CD4-positive, alpha-beta T cell treated with Interleukin-6 for 4 hours (primary cell): ENCODE results near the gene LRRIQ4.

Experiments
- DNase-seq: peaks from one replicate; pipeline ENCODE4 v3.0.0-alpha.2; 2020; ENCODE audit warnings: mixed read lengths

LRRIQ4 gene

DNA sequence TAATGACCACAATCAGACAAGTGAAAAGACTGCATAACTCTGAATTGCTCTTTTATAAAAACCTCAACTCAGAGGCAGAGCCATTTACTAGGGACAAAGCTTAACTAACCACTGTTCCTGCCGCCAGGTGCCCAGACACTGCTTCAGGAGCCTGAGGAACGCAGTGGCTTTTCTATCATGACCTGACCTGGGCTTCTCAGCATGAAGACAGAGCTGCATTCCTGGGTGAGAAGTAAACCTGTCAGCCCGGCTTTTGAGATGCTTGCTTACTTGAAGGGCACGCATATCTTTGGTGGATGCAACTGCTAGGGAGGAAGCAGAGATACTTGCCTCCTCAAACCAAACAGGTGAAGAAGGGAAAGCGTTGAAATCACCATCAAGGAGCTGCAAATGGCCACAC lies 49.2 kb downstream of the LRRIQ4 start:
- DNase-seq, result no peak

DNA sequence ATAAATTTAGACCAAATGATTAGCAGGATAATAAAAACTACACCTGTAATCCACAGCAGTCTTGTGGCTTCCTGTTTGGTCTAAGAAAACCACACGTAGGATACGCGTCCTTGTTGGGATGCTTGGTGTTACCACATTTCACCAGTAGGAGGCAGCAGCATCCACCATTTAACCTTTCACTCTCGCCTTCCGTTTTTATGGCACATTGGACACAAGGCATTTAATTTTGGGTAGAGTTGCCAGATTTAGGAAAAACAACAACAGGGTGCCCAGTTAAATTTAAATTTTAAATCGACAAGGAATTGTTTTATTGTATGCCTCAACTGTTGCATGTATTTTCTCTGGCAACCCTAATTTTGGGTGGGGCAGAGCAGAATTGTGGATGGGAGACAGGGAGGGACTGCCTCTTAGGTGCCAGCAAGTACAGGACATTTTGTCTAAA lies 50.8 kb downstream of the LRRIQ4 start:
- peak; percentile 75 for DNase-seq

DNA sequence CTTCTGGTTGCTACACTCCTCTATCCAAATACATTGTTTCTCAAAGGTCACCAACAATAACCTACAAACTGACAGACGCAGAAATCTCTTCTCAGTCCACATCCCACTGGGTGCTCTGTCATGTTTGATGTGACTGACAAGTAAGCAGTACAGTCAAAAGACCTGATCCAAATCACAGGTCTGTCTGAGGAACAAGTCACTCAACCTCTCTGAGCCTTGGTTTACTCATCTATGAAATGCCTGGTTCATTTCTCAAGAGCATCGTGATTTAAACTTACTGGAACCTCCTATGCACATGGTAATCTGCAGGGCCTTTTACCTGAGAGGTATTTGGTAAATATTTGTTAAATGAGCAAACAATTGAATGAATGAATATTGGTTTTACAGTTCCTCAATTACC lies 51.6 kb downstream of the LRRIQ4 start:
- no peak for DNase-seq

DNA sequence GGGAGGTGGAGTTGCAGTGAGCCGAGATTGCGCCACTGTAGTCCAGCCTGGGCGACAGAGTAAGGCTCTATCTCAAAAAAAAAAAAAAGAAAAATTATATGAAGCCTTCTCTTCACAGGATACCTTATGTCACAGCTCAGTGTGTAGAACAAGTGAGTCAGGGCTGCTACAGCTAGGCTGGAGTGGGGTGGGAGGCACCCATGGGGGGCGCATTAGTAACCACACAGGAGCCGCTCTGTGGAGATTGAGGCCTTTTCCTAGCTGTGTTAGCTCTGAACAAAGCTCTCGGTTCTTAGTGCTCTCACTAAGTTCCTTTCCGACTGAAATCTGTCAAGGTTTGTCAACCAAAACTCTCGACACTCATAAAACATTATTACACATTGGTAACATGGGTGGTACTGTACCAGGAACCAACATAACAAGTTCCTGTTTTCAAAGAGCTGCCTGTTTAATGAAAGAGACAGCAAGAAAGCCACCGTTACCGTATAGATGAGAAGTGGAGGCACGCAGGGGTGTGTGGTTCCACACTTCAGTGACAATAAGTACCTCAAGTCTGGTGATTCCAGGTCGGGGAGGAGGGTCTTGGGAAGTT lies 52.6 kb downstream of the LRRIQ4 start:
- DNase-seq, result peak; percentile 38

DNA sequence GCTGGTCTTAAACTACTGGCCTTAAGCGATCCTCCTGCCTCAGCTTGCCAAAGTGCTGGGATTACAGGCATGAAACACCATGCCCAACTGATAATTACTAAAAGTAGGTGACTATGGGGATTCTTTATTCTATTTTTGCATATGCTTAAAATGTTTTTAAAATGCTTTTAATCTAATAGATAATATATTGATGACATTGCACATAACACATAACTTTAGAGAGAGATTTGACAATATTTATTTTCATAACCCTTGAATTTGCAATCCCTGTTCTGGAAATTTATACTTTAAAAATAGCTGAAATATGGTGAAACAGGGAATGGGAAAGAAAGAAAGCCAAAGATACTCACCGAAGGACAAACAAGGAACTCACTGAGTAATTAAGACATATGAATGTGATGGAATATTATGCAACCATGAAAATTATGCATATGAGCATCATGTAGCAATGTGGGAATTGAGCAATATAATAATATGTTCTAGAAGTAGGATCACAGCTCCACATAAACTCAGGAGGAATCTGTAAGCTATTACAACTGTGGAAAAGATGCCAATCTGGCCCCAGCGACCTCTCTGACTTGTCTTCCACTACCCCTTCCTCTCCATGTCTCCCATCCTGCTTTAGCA lies 55.0 kb downstream of the LRRIQ4 start:
- no peak for DNase-seq

DNA sequence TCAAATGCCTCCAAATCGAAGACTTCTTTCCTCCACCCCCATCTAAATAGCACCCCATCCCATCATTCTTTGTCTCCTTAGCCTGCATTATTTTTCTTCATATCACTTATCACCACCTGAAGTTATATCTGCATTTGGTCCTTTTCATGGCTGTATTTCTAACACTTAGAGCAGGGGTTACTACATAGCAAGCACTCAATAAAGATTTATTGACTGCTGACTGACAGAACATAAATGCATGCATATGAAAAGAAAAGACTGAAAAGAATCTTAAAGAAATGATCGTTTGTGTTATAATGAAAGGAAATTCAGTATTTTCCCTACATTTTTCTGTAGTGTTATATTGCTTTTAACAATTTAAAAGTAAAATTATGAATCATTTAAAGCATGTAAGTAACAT lies 55.7 kb downstream of the LRRIQ4 start:
- no peak for DNase-seq

GRCh38 chr3:169869484-169870220 lies 57.0 kb downstream of the LRRIQ4 start, which contains the start of gene LRRC31:
Gene LRRC31 (minus strand): TSS chr3:169869935. CDS start chr3:169869807, 128 bp downstream.
- no peak for DNase-seq

GRCh38 chr3:169871129-169871886 lies 58.6 kb downstream of the LRRIQ4 start:
- peak; percentile 39 for DNase-seq

DNA sequence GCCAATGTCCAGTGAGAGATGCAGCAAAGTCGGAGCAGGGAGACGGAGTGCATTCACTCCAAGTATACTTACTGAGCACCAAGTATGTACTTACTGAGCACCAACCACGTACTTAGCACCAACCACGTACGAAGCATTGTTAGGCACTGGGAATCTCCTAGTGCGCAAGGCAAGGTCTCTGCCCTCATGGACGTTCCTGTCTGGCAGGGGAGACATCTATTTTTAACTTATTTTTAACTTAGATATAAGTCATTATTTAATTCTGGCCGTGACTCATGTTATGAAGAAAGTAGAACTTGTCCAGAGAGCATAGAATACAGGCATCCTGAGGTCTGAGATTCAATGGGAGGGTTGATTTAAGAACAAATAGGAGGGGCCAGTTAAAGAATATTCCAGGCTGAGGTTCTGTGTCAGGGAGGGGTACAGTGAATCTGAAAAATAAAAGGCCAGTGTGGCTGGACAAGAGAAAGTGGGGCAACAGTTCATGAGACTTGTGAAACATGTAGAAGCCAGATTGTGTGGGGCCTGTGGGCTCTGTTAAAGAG lies 66.4 kb downstream of the LRRIQ4 start:
- no peak for DNase-seq

- DNase-seq, result no peak
Observed at GRCh38 chr3:169879845-169880575, 67.3 kb downstream of the LRRIQ4 start.

DNA sequence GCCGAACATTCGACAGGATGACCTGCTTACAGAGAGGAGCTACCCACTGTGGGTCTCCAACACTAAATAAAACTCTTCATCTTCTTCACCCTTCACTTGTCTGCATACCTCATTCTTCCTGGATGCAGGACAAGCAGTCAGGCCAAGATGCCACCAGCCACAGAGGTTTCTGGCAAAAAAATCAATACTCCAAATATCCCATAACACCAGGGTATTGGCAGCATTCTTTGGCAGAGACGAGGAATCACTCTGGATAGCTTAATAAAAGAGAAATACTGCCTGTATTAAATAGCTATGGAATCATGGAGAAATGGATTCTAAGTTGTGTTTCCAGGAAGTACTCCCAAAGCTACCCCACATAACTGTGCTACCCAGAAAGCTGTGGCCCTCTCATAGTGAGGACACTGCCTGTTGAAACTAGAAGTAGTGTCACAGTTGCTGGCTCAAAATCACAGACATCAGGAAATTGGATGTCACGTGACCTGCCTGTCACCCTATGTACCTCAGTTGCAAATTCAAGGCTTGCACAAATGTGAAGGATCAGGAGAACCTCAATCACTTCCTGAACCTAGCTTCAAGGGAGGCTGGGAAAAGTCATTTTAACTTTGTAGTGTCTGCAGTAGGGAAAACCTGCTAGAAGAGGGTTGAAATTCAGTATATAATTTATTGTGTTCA lies 68.0 kb downstream of the LRRIQ4 start:
- no peak for DNase-seq

DNA sequence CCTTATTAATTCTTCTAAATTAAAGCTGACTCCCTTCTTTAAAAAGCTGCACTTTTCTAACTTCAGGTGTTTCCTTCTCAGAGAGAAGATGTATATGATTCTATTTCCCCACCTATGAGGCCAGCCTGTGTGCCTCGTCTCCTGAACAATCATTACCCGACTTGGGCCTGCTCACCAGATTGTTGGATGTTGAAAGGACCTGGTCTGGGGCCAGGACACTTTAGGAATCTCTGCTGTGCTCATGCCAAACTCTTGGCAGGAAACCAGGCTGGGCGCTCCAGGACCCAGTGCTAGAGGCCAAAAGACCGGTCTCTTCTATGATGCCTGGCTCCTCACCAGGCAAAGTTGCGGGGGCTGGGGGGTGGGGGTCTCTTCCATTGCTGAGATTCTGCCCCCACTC lies 74.0 kb downstream of the LRRIQ4 start:
- no peak for DNase-seq
